Transverse colon (tissue), 4 donors: Measurements from ENCODE around the gene SSH2.

Experiments
- EP300 ChIP-seq: sonication (generic); formaldehyde crosslinking; IDR thresholded peaks from one replicate; pipeline ENCODE4 v1.6.1; 2017; ENCODE audit warnings: antibody characterized with exemption, low read depth
- POLR2A ChIP-seq: fragments of 450-650 bp; IDR thresholded peaks from one replicate; pipeline ENCODE4 v1.6.1; 2016; ENCODE audit warnings: antibody characterized with exemption, mild to moderate bottlenecking, moderate library complexity
- POLR2AphosphoS5 ChIP-seq, 3 donors: sonication (generic); formaldehyde crosslinking; IDR thresholded peaks; one replicate each; pipeline ENCODE4 v1.6.1; 2016; ENCODE audit warnings: antibody characterized with exemption in 3 of 3
- TF ChIP-seq, protein P1 (sequence below), 5 experiments: fragments of 200-600 bp in 3 of 5; fragments of 450-650 bp in 2 of 5; sonication (generic) in 3 of 5; IDR thresholded peaks; 1 replicate in 2 of 5; 2 replicates in 3 of 5; pipeline ENCODE4 v1.5.1; 2016 to 2017; ENCODE audit warnings: antibody characterized with exemption in 5 of 5, inconsistent platforms in 3 of 5, mild to moderate bottlenecking in 2 of 5, moderate library complexity in 1 of 5

DNA sequence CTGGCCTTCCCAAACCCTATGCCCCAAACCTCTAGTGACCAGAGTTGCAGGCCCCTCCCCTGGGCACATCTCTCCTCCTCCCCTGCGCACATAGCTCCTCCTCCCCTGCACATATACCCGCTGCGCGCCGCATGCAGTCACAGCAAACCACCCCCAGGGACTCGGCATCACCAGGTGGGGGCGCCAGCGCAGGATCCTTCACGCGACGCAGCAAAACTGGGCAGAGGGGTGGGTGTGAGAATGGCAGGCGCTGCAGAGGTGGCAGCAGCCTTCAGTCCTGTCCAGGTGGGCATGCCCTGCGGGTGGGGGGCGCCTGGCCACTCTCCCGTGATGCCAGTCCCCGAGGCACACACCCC lies 312.9 kb downstream of the SSH2 start:
- TF ChIP-seq, protein P1, sequence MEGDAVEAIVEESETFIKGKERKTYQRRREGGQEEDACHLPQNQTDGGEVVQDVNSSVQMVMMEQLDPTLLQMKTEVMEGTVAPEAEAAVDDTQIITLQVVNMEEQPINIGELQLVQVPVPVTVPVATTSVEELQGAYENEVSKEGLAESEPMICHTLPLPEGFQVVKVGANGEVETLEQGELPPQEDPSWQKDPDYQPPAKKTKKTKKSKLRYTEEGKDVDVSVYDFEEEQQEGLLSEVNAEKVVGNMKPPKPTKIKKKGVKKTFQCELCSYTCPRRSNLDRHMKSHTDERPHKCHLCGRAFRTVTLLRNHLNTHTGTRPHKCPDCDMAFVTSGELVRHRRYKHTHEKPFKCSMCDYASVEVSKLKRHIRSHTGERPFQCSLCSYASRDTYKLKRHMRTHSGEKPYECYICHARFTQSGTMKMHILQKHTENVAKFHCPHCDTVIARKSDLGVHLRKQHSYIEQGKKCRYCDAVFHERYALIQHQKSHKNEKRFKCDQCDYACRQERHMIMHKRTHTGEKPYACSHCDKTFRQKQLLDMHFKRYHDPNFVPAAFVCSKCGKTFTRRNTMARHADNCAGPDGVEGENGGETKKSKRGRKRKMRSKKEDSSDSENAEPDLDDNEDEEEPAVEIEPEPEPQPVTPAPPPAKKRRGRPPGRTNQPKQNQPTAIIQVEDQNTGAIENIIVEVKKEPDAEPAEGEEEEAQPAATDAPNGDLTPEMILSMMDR (IDR thresholded peaks at IDR 0.05) = peak; percentile 57 to 85 (median 59)
- TF ChIP-seq POLR2A = peak; percentile 38
- peak; percentile 42 to 64 (median 47) for TF ChIP-seq POLR2AphosphoS5 (IDR thresholded peaks at IDR 0.05)
- no peak for TF ChIP-seq EP300
